HG03175 (cell line): ENCODE data around the gene AADACL4.
"Not testable (repeated sequence)": the region's sequence is repeated elsewhere in the genome, so short reads cannot be mapped to it uniquely, and the experiment has no call there.

ENCODE experiments used
- ATAC-seq: cut with Tn5 transposase; IDR thresholded peaks from one replicate; pipeline ENCODE4 v1.9.1; 2021; ENCODE audit warnings: mild to moderate bottlenecking, moderate library complexity; ENCODE audit not compliant: unreplicated experiment

The AADACL4 gene

DNA sequence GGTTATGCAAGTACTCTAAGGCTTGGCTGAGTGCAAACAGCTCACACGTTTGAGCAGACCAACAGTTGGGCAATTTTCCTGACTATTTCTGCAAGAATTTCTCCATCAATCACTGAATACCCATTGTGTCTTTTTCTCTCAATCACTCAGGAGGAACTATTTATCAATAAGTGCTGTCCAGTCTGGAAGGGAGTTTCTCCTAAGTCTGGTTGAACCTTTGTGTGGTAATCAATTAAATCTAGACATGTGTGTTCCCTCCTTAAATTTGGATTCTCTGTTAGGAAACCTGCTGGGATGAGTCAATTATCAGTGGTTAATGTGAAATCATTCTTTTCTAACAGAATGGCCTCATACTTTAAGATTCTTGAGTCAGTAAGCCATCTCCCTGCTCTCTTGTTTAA lies 65.2 kb downstream of the AADACL4 start:
- ATAC-seq: no peak

DNA sequence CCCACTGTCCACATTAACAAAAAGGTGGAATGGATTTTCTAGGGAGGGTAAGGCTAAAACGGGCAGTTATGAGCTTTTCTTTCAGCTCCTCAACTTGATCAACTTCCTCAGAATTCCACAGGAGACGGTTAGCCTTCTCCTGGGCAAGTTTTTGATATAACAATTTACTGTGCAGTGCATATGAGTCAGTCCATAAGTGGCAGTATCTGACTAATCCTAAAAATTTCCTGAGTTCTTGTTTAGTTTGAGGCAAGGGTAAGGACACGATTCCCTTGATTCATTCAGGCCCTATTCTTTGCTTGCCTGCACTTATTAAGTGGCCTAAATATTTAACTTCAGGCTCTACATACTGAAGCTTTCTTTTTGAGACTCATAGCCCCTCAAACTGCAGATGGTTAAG lies 65.8 kb downstream of the AADACL4 start:
- ATAC-seq: no peak

DNA sequence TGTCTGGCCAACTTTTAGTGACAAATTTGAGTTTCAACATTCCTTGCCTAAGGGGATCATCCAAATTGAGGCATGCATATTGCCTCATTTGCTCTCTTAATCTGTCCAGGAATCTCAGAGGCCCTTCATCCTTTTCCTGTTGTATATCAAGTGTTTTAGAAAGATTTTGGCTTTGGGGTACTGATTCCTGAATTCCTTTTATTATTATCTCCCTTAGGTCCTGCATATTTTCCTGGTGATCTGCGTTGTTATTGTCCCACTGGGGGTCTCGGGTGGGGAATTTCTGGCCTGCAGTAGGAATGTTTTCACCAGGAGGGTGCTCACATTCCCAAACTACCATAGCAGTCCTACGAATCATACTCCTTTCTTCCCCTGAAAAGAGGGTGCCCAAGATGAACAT lies 67.7 kb downstream of the AADACL4 start:
- ATAC-seq: no peak

DNA sequence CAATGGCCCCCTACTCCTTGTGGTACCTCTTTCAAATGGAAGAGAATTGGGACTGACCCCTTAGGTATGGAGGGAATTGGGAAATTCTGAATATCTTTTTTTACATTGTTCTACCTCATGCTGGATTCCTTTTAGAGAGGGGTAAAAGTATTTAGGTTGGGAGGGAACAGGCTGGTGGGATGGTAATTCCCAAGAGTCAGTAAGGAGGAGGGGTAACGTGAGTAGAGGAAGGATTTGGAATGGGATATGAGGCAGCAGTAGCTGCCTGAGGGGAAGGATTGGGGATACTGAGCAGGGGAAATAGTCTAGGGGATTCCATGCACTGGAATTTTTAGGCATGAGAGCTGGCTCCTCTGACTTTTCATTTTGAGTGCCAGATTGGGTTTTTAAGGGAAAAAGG lies 68.2 kb downstream of the AADACL4 start:
- ATAC-seq: no peak

DNA sequence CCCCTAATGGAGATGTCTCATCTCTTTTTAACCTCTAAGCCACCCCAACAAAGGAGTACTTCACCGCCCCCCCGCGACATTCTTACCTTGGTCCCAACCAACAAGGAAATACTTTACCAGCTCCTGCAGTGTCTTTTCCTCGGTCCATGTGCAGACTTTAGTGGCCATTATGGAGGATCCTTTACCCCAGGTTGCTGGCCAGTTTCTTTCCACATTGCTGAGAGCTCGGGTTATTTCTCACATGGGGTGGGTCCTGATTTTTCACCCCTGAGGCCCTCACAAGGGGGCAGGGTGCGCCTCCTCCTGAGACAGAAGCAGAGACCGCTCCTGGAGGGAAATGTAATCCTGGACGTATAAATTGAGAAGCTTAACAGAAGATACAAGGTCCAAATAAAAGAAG lies 69.0 kb downstream of the AADACL4 start:
- no peak for ATAC-seq

DNA sequence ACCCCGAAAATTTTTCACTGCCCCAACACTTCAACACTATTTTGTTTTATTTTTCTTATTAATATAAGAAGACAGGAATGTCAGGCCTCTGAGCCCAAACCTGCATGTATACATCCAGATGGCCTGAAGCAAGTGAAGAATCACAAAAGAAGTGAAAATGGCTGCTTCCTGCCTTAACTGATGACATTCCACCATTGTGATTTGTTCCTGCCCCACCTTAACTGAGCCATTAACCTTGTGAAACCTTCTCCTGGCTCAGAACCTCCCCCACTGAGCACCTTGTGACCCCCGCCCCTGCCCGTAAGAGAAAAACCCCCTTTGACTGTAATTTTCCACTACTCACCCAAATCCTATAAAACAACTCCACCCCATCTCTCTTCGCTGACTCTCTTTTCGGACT lies 69.8 kb downstream of the AADACL4 start:
- not testable (repeated sequence) for ATAC-seq

DNA sequence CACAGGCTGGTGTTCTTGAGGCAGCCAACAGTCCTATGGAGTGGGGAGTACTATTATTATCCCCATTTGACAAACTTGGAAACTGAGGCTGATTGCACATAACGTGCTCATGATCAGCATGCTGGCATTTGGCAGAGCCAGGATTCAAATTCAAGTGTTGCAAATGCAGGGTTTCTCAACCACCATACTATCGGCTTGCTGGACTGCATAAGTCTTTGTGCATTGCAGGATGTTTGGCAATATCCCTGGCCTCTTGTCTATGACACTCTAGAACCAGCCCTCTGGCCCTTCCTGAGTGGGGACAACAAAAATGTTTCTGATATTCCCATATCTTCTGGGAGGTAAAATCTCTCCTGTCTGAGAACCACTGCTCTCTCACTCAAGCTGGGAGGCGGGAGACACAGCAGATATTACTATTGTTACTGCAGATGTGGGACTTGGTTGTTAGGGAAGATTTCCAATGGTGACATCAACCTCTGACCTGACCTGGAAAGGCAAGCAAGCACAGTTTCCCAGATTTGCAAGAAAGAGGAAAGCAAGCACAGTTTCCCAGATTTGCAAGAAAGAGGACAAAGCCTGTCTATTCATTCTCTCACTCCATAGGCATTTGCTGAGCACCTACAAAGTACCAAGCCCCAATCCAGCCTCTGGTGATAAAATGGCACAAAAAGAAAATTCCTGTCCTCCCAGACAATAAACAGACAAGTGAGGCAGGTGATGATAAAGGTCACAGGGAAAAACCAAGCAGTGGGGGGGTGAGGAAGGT lies 71.0 kb downstream of the AADACL4 start:
- ATAC-seq: no peak

DNA sequence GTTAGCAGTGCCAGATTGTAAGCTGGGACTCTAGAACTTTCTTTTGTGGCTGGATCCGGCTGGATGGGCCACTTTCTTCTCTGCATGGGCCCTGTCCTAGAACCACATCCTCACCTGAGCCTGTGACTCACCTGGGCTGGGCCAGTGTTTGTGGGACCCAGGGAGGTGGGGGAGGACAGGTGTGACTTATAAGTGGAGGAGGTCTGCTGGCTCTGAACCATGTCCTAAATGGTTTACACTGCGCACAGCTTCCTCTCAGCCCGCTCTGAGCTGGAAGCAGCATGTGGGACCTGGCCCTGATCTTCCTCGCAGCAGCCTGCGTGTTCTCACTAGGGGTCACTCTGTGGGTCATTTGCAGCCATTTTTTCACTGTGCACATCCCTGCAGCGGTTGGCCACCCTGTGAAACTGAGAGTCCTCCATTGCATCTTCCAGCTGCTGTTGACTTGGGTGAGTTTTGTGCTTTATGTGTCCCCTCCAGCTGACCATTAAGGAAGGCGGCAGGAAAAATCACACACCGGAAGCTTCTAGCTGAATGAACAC lies 72.1 kb downstream of the AADACL4 start, which contains the start of gene AADACL3:
Gene AADACL3 (plus strand): TSS at position 215 of the 542 bp plus-strand sequence. CDS start 67 bp downstream, at position 282.
- no peak for ATAC-seq
